Nucleus accumbens (tissue), 56 donors: ENCODE data around the gene CNTN4.

ENCODE experiments used
- DNase-seq, 56 donors: peaks; one replicate each; lab custom pipeline; 2025; lab: John Stamatoyannopoulos, UW

Gene CNTN4

GRCh38 chr3:2568929-2569328 lies 470.3 kb downstream of the CNTN4 start:
- no peak for DNase-seq

DNA sequence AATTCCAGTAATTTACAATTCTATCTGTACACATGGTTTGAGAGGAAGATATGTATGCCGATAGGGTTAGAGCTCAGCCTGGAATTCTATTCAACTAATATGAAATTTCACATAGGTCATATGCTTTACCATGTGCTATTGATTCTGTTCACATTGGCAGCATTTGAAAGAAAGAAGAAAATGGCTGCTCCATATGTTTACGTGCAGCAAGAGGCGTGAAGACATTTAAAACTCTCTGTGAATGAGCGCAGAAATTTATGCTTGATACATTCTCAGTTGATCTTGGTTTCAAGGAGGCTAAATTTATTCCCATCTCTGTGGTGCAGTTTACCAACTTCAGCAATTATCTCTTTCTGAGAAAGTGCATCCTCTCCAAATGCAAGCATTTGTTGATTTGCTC lies 478.9 kb downstream of the CNTN4 start:
- DNase-seq, result no peak

GRCh38 chr3:2578560-2578959 lies 479.9 kb downstream of the CNTN4 start:
- DNase-seq, result no peak

DNA sequence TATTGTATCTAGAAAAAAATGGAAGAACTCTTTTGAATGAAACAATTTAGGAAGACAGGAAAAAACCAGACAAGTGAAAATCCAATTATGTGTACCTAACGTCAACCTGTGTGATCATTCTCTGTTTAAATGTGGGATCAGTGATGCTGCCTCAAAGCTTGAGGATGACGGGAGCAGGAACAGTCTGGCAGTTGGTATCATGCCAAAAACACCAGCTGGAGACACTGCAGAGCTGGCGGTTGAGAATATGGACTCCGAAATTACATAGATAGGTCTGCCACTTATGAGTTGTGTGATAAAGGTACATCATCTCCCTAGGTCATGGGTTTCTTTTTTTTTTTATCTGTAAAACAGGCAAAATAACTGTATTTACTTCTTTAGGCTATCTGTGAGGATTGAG lies 480.5 kb downstream of the CNTN4 start:
- DNase-seq, result no peak

DNA sequence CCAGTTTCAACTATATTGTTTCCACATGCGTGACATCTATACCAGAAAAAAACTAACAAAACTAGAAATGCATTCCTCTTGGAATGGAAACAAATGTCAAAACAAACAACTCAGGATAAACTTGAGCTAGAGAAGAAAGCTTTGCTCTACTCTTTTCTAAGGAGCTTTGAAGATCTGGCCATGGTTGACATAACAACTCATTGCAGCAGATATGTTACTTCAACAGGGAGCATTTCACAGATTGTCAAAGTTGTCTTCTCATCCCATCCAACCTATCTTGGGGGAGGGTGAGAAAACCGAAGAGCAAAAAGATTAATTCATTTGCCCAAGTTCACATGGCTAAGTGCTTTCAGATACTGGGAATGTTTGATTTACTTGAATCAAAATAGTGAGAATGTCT lies 484.4 kb downstream of the CNTN4 start:
- DNase-seq, result no peak

DNA sequence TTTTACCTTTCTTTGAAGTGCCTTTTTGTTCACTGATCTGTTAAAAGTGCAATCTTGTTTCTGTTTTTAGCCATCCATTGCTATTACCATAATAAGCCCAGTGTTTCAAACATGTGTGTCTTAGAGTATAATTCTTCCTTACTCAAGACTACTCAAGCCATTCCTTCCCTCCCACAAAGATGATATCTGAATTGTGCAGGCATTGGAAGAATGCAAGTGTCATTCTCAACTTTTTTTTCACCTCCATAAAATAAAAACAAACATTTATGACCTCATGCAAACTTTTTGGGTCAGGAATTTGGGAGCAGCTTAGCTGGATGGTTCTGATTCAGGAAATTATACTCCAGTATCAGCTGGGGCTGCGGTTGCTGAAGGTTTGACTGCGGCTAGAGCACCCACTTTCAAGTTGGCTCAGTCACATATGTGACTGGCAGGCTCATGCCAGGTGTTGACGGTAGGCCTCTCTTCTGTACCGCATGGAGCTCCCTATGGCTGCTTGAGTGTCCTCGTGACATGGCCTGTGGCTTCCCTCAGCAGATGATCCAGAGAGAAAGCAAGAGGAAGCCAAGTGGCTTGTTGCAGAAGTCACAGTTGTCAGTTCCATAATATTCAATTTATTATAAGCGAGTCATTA lies 490.8 kb downstream of the CNTN4 start:
- no peak for DNase-seq

DNA sequence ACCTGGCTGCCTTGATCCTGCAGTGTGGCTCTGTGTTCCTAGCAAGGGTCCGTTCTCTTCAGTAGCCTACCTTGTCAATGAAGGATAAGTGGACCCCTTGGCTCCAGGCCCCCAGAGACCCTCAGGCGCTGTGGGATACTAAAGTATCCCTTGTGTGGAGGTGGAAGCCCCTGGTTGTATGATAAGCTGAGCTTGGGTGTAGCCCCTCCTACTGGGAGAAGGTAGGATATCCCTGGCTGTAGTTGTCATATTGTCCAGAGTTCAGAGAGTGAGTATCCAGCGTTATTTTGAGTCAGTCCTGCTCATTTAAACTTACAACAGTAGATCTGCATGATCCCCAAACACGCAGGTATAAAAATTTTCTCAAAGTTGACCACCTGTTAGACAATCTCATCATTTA lies 496.8 kb downstream of the CNTN4 start:
- no peak for DNase-seq

DNA sequence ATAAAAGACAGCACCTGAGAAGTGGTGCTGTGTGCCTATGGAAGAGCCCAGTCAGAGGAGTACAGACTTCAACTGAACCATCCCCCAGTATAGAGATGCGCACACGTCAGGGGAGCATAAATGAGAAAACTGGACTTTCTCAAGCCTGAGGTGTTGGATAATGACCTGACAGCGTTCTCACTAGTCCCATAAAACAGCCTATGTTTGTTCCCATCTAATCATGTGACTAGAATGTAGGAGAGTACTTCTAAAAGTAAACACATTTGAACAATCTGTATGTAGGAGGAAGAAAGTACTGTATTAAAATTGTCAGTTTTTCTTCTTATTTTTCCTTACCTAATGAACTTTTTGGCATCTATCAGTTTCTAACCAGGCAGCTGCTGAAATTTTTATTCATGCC lies 498.9 kb downstream of the CNTN4 start:
- no peak for DNase-seq

DNA sequence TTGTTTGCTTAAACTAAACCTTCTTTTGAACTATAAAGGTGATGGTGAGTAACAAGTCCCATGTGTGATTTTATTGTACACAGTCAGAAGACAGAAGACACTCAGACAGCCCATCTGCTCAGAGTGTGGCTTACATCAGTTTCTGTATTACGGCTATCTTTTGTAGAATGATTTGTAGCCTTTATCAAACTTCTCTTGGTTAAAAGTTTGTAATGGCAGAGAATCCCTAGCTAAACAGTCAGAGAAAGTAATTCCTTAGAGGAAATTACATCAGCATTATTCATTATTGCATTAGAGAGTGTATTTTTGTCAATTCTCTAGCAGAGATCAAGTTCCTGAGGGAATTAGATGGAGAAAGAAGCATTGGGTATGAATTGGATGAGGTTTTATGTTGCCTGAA lies 500.8 kb downstream of the CNTN4 start:
- DNase-seq, result no peak

GRCh38 chr3:2603692-2604289 lies 505.1 kb downstream of the CNTN4 start:
- no peak for DNase-seq

GRCh38 chr3:2614578-2614977 lies 515.9 kb downstream of the CNTN4 start:
- DNase-seq, result no peak

GRCh38 chr3:2615080-2615479 lies 516.4 kb downstream of the CNTN4 start:
- DNase-seq, result no peak

DNA sequence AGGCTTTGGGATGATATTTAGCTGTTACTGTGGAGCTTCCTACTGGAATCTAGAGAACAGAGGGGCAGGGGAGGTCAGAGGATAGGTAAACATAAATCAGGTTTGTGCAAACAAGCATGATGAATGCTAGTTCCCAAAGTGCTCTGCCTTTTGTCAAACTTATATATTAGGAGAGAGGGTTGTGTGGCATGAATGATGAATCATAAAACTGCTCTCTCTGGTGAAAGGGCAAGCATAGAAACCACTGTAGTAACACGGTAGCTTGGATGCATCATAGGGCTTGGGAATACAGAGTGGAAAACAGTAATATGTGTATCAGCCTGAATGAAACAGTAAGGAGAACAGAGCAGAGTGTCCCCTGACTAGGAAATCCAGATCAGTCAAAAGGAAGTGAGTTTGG lies 524.8 kb downstream of the CNTN4 start:
- no peak for DNase-seq

- no peak for DNase-seq
These were observed 529.5 kb downstream of the CNTN4 start for GRCh38 chr3:2628117-2628516.

DNA sequence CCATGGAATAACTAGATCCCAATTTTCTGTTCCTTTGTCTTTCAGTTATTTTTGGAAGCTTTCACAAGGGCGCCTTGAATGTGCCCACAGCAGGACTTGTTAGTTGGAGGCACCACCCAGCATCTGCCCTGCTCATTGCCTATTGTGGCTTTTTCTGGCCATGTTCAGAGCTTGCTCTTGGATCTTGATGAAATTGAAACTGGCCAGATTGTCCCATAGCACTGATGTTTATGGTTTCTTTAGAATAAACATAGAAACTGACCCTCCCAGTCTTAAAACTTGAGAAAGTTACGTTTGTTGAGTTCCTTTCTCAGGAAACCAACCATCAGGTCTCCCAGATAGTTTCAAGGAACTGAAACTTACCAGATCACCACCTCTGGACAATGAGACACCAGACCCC lies 536.8 kb downstream of the CNTN4 start:
- DNase-seq, result no peak

DNA sequence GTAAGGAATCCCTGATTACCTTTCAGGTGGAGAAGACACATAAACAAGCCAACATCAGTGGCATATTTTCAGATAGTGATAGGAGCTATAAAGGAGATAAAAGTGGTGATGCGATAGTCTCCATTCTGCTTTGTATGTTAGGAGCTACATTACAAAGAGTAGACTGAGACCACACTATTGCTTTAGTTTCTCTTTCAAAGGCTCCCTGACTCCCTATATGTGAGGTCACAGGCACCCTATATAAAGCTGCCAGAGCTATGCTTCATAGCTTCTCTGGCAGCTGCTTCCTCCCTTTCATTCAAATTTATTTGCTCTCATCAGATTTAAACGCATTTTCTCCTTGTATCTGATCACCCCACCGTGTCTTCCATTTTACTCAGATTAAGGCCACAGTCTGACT lies 544.9 kb downstream of the CNTN4 start:
- no peak for DNase-seq

GRCh38 chr3:2645001-2645400 lies 546.3 kb downstream of the CNTN4 start:
- no peak for DNase-seq

- DNase-seq, result no peak
These were observed 552.1 kb downstream of the CNTN4 start for GRCh38 chr3:2650746-2651145.

GRCh38 chr3:2652386-2652785 lies 553.7 kb downstream of the CNTN4 start:
- DNase-seq, result no peak

DNA sequence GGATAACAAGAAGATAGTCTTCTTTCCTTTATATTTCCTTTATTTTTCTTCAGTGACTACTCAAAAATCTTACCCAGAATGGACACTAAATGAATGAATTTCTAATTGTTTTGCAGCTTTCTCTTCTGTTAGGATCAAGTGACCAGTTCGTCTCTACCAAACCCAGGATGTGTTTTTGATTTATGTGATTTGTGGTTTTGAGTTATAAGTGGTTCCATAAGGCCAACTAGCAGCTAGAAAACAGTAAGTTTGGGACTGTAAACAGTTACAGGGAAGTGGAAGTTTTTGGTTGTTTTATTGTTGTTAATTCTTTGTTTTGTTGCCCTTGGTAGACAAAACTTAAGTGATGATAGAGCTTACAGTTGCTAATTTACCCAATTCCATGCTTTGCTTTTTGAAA lies 555.0 kb downstream of the CNTN4 start:
- no peak for DNase-seq

- no peak for DNase-seq
These were observed 556.6 kb downstream of the CNTN4 start for GRCh38 chr3:2655229-2655701.
